Right forelimb (tissue), 1 donor: ENCODE data around the gene TRAM1L1.

ENCODE experiments used
- DNase-seq: peaks from one replicate; pipeline ENCODE4 v3.0.0-alpha.2; 2018

The TRAM1L1 gene

GRCh38 chr4:117084866-117085701 is at the start of gene TRAM1L1:
Gene TRAM1L1 (minus strand): TSS chr4:117085576. CDS start chr4:117085393, 183 bp downstream.
- DNase-seq, result peak; percentile 90

DNA sequence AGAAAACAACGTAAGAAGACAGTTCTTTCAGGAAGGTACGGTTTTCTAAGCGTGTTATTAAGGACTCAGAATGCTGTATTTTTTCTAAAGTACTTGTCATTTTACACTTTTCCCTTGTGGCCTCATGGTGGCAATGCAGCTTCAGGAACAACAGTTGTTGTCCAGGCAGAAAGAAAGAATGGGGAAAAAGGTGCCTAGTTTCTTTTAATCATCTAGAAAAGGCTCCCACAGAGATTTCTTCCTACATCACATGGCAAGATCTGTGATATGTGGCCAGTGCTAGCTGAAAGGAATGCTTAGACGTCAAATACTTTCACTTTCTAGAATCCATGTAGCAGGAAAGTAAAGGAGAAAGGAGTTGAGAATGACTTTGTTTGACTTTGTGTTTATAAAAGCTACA is 49.0 kb upstream of the TRAM1L1 start:
- DNase-seq, result no peak

DNA sequence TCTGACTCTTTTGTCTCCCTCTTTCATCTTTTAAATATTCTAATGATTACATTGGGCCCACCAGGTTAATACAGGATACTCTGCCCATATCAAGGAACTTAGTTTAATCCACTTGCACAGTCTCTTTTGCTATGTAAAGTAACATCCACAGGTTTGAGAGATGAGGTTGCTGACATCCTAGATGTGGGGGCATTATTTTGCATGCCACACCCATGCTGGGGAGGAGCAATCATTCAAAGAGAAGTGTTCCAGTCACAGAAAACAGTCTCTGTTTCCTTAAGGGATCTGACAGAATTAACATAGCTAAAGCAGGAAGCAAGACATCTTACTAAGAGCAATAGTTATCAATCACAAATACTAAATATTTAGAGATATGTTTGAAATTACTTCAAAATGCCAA is 11.5 kb upstream of the TRAM1L1 start:
- no peak for DNase-seq

DNA sequence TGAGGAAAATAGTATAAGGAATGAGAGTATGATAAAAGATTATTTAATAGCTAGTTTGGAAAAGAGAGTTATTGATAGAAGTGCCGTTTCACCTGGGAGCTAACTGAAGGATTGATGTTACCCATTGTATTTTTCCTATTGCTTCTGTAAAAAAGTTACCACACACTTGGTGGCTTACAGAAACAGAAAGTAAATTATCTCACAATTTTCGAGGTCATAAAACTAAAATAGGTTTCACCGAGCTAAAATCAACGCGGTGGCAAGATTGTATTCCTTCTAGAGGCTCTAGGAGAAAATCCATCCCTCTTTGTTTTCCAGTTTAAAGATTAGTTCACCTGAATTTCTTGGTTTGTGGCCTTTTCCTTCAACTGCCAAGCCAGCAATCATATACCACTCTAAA is 11.1 kb upstream of the TRAM1L1 start:
- no peak for DNase-seq

DNA sequence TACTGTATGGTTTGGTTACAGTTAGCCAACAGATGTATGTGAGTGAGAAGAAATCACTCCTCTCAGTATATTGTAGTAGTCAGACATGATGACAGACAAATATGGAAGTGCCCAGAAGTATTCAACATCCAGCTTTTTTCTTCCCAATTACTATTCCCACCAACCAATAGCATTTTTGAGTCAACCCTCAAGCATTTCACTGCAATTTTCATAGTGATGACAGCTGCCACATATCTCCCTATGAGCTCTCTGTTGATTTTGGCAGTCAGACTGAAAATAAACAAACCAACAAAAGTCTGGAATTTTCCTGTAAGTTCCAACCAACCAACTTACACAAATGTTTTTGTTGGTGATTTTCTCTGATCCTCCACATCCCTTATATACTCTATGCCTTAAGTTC is 8.2 kb upstream of the TRAM1L1 start:
- no peak for DNase-seq

DNA sequence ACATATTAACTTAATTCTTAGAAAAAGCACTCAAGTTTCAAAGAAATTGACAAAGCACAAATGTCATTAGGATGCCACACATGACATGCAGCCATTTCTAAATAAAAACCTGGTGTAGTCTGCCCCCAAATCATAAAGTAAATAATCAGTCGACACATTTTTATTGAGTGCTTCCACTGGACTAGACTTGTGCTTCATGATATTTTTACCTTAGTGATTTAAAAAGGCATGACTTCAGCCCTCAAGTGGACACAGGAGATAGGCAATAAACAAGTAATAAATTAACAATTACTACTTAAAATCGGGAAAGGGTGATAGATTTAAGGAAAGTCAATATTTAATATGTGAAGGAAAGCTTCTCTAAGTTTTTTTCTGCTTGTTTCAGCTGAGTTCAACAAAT is 7.6 kb downstream of the TRAM1L1 start:
- DNase-seq, result no peak

DNA sequence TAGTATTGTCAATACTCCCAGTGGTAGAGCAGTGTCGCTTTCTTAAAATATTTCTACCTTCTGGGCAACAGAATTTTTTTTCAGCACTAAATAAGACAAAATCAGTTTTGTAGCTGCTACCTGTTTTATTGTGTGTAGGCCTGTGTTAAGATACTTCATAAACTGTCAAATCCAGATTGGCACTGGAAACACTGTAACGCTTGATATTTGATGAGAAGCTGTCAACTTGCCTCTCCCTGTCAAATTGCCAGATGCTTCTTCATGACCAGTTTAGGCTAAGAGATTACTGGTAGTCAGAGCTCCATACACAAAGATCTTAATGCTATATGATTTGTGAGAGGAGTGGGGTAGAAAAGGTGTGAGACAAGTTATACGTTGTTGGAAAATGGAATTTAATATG is 17.3 kb downstream of the TRAM1L1 start:
- DNase-seq, result no peak

DNA sequence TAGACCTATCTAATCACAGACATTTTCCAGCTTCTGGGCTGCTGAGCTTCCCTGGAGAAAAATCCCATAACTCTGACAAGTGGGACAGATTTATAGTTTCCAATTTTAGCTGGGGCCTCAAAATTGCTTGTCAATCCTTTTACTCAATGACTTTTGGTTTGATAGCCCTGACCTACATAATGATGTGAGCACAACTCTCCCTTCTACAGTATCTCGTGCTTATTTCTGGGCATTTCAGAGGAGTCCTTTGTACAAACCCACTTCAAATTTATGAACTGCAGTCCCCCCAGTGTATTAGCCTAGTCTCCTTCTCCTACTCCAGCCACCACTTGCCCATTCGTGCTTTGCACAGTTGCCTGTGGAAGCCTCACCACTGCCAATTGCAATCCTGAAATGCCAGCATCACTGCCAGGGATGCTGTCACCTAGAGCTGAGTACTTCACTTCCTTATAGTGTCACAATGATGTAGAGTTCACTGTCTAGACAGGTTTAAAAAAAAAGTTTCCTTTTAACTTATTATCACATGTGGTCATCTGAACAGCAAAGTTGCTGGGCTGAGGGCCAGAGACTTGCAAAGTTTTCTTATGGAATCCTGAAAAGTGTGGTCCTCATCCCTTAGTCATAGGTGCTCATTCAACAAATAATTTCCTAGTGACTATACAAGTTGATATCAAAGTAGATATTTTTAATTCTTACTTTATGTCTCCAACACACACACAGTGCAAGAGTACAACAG is 21.2 kb downstream of the TRAM1L1 start:
- DNase-seq, result no peak

DNA sequence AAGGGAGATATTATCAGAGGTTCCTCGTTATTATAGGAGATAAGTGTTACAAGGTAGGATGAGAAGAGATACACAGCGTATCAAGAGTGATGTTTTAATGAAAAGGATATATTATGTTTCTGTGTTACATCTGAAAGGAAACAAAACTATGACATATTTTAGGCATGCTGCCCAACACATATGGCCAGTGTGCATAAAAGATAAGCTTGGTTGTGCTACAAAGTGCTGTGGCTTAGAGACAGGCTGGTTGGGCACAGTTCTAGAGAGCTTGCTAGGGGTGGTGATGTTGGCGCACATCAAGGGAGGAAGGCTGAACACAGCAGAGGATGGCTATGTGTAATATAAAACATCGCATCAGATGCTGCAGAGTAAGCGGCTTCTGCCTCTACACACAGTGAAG is 42.4 kb downstream of the TRAM1L1 start:
- DNase-seq, result no peak
